Endothelial cell of umbilical vein (primary cell): ENCODE results near the gene ASRGL1.

Experiments used
- CTCF ChIP-seq, 2 donors: IDR thresholded peaks; 1 replicate in 1 of 2; 2 replicates in 1 of 2; pipeline ENCODE4 v1.5.1; 2011; ENCODE audit warnings: low read length in 2 of 2, mild to moderate bottlenecking in 2 of 2, moderate library complexity in 2 of 2, control low read depth in 1 of 2, inconsistent platforms in 1 of 2, low read depth in 1 of 2; ENCODE audit not compliant: insufficient read depth in 1 of 2; ENCODE audit errors: extremely low read depth in 1 of 2
- EZH2 ChIP-seq: IDR thresholded peaks from 2 replicates; pipeline ENCODE4 v1.6.1; 2012; ENCODE audit warnings: borderline replicate concordance, low read depth, mild to moderate bottlenecking, moderate library complexity, low read length, inconsistent platforms; ENCODE audit not compliant: severe bottlenecking
- JUN ChIP-seq: IDR thresholded peaks from 2 replicates; pipeline ENCODE4 v1.6.1; 2011; ENCODE audit warnings: borderline replicate concordance, low read depth; ENCODE audit not compliant: insufficient read length, insufficient read depth
- POLR2AphosphoS5 ChIP-seq: IDR thresholded peaks from 2 replicates; pipeline ENCODE4 v1.6.1; 2012; ENCODE audit warnings: low read depth, mild to moderate bottlenecking, control low read depth, low read length, moderate library complexity; ENCODE audit not compliant: insufficient read depth

DNA sequence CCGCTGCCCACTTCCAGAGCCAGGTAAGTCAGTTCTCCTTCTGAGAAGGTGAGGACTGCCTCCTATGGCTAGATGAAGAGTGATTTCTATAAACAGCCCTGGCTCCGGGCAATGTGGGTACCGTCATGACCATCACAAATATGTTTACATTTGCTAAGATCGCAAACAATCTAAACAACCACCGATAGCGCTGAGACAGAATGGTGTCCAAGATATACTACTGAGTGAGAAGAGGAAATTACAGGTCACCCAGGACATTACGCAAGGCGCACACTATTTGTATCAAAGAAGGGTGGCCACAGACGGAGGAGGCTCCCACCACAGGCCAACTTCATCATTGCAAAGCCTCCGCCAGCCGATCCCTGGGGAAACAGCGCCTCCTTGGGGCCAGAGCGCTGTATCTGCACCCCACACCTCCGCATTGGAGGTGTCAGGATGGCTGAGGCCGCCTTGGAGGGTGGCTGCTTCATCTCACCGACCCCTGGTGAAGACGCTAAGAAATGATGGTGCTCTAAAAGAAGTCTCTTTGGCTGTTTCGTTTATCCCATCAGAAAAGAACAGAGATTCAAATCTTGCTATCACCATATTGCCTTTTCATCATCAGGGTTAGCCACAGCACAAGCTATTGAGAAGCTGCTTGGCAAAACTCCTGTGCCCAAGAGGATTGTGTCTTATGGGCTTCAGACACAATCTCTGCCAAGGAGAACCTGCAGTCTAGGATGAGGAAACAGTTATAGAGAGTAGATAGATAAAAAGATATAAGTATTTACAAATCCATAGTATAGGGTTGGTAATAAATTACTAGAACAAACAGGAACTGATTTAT lies 12.3 kb upstream of the ASRGL1 start:
- TF ChIP-seq POLR2AphosphoS5 (no peak), CTCF (IDR thresholded peaks at IDR 0.05; ENCODE audit: extremely low read depth in 1 of 2, insufficient read depth in 1 of 2, low read depth in 1 of 2, low read length in 2 of 2) (peak; percentile 79 to 82), EZH2 (no peak), JUN (no peak)
